WI38 (cell line): ENCODE measurements around the gene ADAT2.
"Not testable (repeated sequence)": the region's sequence is repeated elsewhere in the genome, so short reads cannot be mapped to it uniquely, and the experiment has no call there.

Experiments used
- H3K4me3 ChIP-seq: 2 replicates; pipeline ENCODE4 v1.5.1; 2011; ENCODE audit warnings: low read depth, mild to moderate bottlenecking, control low read depth, low read length
- TF ChIP-seq, protein P1 (sequence below): IDR thresholded peaks from 2 replicates; pipeline ENCODE4 v1.5.1; 2012; ENCODE audit warnings: low read depth, mild to moderate bottlenecking, control low read depth, low read length

Gene ADAT2

DNA sequence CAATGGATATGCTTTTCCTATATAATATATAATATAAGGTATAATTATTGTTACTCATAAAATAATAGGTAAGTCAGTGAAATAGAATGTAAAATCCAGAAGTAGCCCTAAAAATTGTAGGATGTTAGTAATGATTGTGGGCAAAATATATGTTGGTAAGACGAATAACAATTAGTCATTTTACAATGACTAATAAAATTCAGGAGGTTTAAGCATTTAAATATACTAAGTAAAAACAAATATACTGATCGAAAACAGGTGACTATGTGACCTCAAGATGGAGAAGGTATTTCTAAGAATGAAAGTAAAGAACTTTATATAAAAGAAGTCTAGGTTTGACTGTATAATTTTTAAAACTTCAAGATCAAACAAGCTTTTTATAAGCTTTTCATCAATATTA lies 32.1 kb upstream of the ADAT2 start:
- TF ChIP-seq, protein P1, sequence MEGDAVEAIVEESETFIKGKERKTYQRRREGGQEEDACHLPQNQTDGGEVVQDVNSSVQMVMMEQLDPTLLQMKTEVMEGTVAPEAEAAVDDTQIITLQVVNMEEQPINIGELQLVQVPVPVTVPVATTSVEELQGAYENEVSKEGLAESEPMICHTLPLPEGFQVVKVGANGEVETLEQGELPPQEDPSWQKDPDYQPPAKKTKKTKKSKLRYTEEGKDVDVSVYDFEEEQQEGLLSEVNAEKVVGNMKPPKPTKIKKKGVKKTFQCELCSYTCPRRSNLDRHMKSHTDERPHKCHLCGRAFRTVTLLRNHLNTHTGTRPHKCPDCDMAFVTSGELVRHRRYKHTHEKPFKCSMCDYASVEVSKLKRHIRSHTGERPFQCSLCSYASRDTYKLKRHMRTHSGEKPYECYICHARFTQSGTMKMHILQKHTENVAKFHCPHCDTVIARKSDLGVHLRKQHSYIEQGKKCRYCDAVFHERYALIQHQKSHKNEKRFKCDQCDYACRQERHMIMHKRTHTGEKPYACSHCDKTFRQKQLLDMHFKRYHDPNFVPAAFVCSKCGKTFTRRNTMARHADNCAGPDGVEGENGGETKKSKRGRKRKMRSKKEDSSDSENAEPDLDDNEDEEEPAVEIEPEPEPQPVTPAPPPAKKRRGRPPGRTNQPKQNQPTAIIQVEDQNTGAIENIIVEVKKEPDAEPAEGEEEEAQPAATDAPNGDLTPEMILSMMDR = no peak
- no peak overlapping the region for H3K4me3 ChIP-seq

DNA sequence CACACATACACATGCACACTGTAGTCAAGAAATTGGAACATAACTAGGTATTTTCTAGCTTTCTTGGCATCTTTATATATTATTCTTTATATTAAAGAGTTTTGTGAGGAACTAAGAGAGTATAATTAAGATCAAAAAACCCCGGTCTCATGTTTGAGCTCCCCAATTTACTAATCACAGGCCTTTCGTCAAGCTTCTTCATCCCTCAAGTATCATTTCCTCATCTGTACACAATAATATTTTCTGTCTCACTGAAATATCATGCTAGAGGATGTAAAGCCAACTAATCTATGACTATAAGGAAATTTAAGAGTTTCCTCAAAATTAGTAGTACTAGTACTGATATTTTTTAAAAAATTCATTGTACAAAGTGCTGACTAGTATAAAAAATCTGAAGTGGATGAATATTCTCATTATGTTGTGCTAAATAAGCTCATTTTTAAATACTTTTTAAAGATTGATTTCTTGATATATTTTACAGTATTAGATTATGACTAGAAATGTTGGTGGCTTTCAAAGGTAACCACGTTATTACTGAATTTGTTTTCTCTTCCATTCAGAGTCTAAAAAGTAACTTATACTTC lies 28.1 kb upstream of the ADAT2 start:
- no peak overlapping the region for H3K4me3 ChIP-seq
- TF ChIP-seq, protein P1 = no peak

DNA sequence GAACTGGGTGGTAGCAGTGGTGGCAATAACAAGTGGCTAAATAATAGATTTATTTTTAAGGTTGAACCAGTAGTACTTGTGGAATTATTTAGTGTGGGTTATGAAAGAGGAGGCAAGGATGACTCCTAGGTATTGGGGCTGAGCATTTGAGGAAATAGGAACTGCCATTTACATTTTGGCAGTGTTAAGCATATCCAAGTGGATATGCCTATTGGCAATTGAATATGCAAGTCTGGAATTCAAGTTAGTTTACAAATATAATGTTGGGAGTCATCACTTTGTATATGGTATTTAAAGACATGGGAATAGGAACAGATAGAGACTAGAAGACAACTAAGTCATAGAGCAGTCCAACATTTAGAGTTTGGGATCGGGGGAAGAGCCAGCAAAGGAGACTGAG lies 26.1 kb upstream of the ADAT2 start:
- TF ChIP-seq, protein P1 = no peak
- H3K4me3 ChIP-seq = no peak overlapping the region

DNA sequence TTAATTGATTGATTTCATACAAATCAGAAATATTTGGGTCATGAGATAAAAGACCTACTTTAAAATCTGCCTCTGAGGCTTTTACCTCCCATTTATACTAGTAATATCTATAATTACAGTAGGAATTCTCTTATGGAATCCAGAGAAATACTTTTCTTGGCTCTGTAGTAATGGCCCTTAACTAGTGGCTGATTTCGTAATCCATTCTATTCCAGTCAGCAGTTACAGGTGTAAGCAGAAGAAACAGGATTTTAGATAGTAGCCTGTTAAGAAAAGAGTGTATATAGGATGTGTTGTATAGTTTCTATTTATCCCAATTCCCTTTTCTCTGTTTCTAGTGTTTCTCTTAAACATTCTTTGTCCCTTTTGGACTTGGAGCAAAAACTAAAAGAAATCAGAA lies 21.3 kb upstream of the ADAT2 start:
- TF ChIP-seq, protein P1 = no peak

DNA sequence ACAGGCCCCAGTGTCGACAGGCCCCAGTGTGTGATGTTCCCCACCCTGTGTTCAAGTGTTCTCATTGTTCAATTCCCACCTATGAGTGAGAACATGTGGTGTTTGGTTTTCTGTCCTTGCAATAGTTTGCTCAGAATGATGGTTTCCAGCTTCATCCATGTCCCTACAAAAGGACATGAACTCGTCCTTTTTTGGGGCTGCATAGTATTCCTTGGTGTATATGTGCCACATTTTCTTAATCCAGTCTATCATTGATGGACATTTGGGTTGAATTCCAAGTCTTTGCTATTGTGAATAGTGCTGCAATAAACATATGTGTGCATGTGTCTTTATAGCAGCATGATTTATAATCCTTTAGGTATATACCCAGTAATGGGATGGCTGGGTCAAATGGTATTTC lies 18.3 kb upstream of the ADAT2 start:
- H3K4me3 ChIP-seq = not testable (repeated sequence)

More for the DNA sequence above, 21.3 kb upstream of the ADAT2 start:
- no peak overlapping the region for H3K4me3 ChIP-seq

DNA sequence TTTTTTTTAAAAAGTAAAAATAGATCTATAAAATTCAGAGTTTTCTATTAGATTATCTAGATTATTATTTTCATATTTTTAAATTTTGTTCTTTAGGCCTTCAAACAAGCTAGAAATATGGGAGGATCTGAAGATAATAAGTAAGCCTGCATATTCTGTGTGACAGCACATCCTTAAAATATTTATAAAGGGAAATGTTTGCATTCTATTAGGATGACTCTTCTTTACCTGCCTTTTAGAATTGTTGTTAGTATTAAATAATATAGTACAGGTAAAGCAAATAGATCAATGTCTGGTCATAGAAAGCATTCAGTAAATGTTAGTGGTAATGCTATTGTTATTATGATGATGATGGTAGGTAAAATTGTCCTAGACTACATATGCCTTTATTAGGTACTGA lies 17.5 kb upstream of the ADAT2 start:
- no peak overlapping the region for H3K4me3 ChIP-seq
- TF ChIP-seq, protein P1 = no peak

DNA sequence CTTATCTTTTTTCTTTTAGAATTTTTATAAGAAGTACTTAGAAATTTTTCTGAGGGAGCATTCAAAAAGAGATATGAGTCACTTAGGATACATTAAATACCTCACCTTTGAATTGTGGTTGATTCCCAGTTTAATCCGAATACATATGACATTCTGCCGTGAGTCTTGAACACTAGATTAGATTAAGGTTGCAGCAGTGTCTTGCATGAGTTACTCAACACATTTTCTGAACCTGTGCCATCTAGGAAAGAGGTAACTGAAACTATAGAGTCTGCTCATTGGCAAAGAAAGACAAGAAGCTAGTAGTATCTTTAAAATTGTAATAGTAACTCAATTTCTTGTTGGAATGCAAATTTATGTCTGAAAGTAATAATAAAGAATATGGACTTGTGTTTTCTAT lies 15.1 kb upstream of the ADAT2 start:
- no peak overlapping the region for H3K4me3 ChIP-seq
- TF ChIP-seq, protein P1 = no peak
